Epidermal melanocyte (primary cell): ENCODE results near the gene SLC44A2.
"Not testable (repeated sequence)": the region's sequence is repeated elsewhere in the genome, so short reads cannot be mapped to it uniquely, and the experiment has no call there.

Source experiments
- DNase-seq: peaks from one replicate; pipeline ENCODE4 v3.0.0; 2011; ENCODE audit warnings: low spot score; ENCODE audit not compliant: insufficient read length

Gene SLC44A2

GRCh38 chr19:10648360-10648759, 23.0 kb downstream of the SLC44A2 start:
- DNase-seq: no peak

DNA sequence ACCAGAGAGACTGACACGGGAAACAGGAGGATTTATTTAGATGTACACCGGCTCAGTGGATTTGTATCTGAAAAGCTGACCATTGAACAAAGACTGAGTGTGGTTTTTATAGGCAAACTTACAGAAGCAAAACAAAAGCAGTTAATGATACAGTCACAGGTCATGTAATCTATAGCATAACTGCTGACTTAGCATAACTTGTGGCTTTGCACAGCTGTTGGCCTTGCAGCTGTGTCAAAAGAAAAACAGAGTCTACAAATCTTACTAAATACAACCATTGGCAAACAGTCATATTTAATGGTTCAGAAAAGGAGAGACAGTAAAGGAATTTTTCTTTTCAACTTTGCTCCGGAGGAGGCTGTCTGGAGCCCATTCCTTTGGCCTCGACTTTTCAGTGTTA, 26.5 kb downstream of the SLC44A2 start:
- no peak for DNase-seq

- no peak for DNase-seq
These were observed 28.1 kb downstream of the SLC44A2 start for GRCh38 chr19:10653482-10653731.

DNA sequence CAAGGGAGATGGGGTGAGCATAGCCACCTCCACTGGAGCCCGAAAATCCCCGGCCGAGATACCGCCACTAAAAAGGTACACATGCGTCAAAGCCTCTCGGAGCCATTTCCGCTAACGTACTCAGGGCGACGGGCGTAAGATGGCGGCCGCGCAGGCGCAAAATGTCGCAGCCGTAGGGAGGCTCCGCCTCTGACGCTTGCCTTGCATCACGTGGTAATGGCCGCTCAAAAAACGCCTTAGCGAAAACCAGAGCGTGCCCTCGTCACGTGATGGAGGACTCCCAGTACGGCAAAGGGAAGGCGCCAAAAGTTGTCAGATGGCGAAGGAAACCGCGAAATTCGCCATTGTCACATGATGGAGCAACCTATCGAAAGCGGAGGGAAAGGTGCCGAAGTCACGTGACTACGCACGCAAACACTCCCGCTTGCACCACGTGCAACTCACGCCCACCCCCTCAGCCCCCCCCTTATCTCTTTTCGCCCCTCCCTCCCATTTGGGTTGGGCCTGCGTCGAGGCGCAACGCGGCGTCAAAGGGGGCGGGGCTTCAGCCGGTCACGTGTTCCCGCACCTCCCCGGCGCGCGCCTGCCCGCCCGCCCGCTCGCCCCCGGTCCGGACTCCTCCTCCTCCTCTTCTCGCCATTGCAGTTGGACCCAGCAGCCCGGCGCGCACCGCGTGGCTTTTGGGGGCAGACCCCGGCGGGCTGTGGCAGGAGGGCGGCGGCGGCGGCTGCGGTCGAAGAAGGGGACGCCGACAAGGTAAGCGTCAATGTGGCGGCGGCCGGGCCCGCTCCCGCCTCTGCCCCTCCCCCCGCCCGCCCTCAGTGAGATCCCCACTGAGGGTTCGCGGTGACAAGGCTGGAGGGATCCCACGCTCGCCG, 28.6 kb downstream of the SLC44A2 start, which contains the start of gene ILF3:
ILF3 (plus strand) TSS at position 615 of the 878 bp plus-strand sequence. CDS start 16,260 bp downstream, outside the sequence.
- peak; percentile 98 for DNase-seq

GRCh38 chr19:10654610-10655456, 29.5 kb downstream of the SLC44A2 start:
- peak; percentile 64 for DNase-seq

- DNase-seq: peak; percentile 10
These were observed 30.3 kb downstream of the SLC44A2 start for GRCh38 chr19:10655457-10656312.

DNA sequence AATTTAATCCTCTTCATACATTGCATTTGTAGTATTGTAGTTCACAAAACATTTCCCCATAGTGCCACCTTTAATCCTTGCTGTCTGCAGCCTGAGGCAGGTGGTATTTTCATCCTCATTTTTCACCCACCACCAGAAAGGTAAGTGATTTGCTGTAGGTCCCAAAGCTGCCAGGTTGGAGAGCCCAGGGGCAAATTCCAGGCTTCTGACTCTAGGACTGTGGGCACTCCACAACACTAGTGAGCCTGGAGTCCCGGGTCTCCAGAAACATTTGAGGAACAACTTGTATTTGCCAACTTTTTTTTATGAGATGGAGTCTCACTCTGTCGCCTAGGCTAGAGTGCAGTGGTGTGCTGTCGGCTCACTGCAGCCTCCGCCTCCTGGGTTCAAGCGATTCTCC, 35.0 kb downstream of the SLC44A2 start:
- no peak for DNase-seq

GRCh38 chr19:10661946-10662345, 36.6 kb downstream of the SLC44A2 start:
- DNase-seq: no peak

DNA sequence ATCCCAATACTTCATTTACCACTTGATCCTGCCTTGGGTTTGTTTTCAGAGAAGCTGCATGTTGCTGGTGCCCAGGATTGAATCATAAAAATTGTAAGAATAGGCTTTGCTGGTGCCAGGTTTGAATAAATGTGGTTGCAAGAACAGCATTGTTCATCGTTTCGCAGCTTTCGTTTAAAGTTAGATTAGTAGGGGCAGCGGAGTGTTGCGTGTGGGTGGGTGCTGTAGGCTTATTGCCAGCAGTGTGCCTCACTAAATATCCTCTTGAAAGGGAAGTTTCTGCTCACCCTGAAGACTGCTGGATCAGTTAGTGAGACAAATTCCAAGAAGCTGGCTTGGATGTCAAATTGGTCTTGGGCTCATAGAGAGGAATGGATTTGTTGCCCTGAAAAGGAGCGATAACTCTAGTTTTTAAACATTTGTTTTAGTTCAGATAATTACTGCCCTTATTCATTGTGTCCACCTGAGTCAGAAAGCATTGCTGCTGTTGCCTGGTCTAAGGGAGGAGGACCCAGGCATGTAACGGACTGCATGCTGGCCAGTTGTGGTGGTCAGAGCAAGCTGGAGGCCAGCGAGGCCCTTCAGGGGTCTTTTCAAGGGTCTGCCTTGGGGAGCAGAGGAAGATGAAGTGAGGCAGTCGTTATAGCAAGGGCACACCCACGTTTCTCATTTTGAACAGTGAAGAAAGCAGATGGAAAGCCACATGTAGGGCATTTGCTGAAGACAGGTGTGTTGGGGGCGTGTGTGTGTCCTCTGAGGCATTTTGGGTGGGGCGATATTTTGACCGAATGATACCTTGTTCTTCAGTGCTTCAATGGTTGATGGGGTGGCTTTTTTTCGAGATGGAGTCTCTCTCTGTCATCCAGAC, 37.3 kb downstream of the SLC44A2 start:
- DNase-seq: no peak

DNA sequence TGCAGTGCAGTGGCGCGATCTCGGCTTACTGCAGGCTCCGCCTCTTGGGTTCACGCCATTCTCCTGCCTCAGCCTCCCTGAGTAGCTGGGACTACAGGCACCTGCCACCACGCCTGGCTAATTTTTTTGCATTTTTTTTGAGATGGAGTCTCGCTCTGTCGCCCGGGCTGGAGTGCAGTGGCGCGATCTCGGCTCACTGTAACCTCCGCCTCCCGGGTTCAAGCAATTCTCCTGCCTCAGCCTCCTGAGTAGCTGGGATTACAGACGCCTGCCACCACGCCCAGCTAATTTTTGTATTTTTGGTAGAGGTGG, 37.9 kb downstream of the SLC44A2 start:
- not testable (repeated sequence) for DNase-seq

DNA sequence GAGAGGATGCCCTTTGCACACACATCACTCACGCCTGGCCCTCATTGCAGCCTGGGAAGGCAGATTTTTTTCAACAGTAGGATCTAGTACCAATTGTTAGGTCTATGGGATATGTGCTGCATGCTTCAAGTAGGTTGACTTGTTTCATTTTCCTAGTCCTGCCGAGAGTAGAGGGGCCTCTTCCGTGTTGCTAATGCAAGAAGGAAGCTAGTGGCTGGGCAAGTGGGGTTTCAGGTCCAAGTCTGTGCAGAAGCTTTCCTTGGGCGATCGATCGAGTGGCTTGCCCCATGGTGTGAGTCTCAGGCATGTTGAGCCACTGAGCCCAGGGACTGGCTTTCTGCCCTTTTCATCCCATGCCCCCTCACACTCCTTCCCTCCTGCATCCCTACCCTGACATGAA, 42.5 kb downstream of the SLC44A2 start:
- no peak for DNase-seq

DNA sequence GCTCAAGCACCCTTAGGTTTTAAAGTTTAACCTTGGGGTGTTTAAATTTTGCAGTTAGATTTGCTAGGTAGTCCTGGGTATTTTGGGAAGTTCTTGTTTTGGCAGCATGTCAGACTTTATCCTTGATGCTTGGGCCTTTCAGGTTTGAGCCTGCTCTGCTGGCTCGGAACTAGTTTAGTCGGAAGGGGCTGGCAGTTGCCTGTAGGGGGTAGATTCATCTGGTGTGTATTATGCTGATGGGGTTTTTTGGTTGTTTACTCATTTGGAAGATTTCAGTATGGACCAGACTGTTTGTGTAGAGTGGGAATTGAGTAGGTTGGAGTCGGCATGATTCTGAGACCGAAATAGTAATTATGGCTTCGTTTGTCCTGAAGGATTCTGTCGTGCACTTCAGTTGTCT, 43.9 kb downstream of the SLC44A2 start:
- no peak for DNase-seq

DNA sequence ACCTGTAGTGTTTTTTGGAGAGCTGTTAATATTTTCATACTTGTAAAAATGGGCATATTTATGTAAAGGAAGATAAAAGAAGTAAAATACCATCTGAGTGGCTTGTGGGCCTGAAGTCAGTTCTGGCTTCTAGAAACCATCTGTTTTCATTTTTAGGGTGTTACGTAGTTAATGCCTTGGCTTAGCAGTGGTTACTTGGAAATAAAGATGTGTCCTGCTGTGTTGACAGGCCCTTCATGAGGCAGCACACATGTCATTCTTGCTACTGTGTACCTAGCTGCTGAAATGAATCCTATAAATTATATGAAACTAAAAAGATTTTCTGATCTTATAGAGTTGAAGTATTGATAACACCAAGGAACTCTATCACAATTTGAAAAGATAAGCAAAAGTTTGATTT, 44.8 kb downstream of the SLC44A2 start:
- no peak for DNase-seq

DNA sequence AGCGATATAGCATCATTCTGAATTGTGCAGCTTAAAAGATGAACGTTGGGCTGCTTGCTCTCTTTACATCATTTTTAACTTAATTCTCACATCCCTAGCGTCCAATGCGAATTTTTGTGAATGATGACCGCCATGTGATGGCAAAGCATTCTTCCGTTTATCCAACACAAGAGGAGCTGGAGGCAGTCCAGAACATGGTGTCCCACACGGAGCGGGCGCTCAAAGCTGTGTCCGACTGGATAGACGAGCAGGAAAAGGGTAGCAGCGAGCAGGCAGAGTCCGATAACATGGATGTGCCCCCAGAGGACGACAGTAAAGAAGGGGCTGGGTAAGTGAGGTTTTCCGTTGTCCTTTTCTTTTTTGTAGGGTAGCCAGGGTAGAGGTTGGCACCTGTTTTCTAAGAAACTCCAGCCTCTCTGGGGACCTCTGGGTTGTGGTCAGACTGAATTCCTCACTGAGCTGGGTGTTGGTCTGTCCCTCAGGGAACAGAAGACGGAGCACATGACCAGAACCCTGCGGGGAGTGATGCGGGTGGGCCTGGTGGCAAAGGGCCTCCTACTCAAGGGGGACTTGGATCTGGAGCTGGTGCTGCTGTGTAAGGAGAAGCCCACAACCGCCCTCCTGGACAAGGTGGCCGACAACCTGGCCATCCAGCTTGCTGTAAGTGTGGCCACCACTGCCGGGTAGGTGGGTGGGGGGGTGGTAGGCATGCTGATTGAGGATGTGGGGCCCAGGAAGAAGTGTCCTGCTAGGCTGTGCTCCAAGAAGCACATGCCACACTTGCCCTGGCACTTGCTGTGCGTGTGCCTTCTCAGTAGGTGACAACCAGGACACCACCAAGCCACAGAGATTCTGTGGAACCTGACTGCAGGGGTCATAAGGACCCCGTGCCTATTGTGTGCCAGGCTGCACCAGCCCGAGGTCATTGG, 45.8 kb downstream of the SLC44A2 start:
- no peak for DNase-seq

GRCh38 chr19:10671922-10672321, 46.6 kb downstream of the SLC44A2 start:
- DNase-seq: not testable (repeated sequence)

- DNase-seq: not testable (repeated sequence)
These were observed 49.9 kb downstream of the SLC44A2 start for GRCh38 chr19:10675214-10675613.

- DNase-seq: no peak
These were observed 52.4 kb downstream of the SLC44A2 start for GRCh38 chr19:10677751-10678150.

GRCh38 chr19:10678813-10679212, 53.5 kb downstream of the SLC44A2 start:
- DNase-seq: no peak

- DNase-seq: no peak
These were observed 54.4 kb downstream of the SLC44A2 start for GRCh38 chr19:10679743-10680142.
